MCF 10A (cell line): ENCODE results near the gene WWOX. TPM values are rescaled to one million over a fixed set of nuclear protein-coding genes. Genes with fewer than 3 reads are reported as not detected.

Experiments
- BruUV-seq: library from RNA; stranded (reverse); fragments of 400-500 nt; replicated peaks from 2 replicates; lab custom pipeline; 2021; lab: Mats Ljungman, UMichigan
- CTCF ChIA-PET: fragments of 300-600 bp; sonication (Branson Sonifier 250); formaldehyde crosslinking; extraction: SDS; loops from one replicate; lab custom pipeline; 2021; ENCODE audit warnings: antibody characterized with exemption, inconsistent platforms; lab: Yijun Ruan, JAX
- POLR2A ChIA-PET: fragments of 300-600, 350-650 bp; sonication (Branson Sonifier 250); formaldehyde crosslinking; extraction: SDS; loops from one replicate; lab custom pipeline; 2020; ENCODE audit warnings: antibody characterized with exemption, inconsistent platforms; lab: Yijun Ruan, JAX
- DNase-seq: peaks from one replicate; pipeline ENCODE4 v3.0.0-alpha.2; 2018; ENCODE audit not compliant: unreplicated experiment
- H3K27ac Mint-ChIP-seq: one replicate; pipeline ENCODE4 v1.8.0; 2022; ENCODE audit warnings: mild to moderate bottlenecking, low read depth, mixed read lengths; ENCODE audit not compliant: unreplicated experiment
- H3K27me3 Mint-ChIP-seq: one replicate; pipeline ENCODE4 v1.8.0; 2022; ENCODE audit warnings: mixed read lengths; ENCODE audit not compliant: insufficient read depth, unreplicated experiment
- H3K36me3 Mint-ChIP-seq: one replicate; pipeline ENCODE4 v1.8.0; 2022; ENCODE audit warnings: mild to moderate bottlenecking, moderate library complexity, mixed read lengths; ENCODE audit not compliant: insufficient read depth, unreplicated experiment
- H3K4me1 Mint-ChIP-seq: one replicate; pipeline ENCODE4 v1.8.0; 2022; ENCODE audit warnings: mixed read lengths; ENCODE audit not compliant: insufficient read depth, unreplicated experiment
- H3K4me3 Mint-ChIP-seq: one replicate; pipeline ENCODE4 v1.8.0; 2022; ENCODE audit warnings: mild to moderate bottlenecking, moderate library complexity, mixed read lengths; ENCODE audit not compliant: unreplicated experiment
- H3K9me3 Mint-ChIP-seq: one replicate; pipeline ENCODE4 v1.8.0; 2022; ENCODE audit warnings: mixed read lengths; ENCODE audit not compliant: unreplicated experiment
- intact Hi-C: fragments of 100-400 bp; cut with micrococcal nuclease; formaldehyde crosslinking; loops from 2 replicates; pipeline ENCODE4 v1.14.1; 2022
- total RNA-seq: library from RNA; stranded (reverse); gene quantifications from 2 replicates; pipeline ENCODE4 v1.2.3, GENCODE V29; 2022
- TF ChIP-seq, protein P1 (sequence below): fragments of 200-600 bp; IDR thresholded peaks from one replicate; pipeline ENCODE4 v1.8.0; 2022; ENCODE audit warnings: antibody characterized with exemption, mild to moderate bottlenecking; ENCODE audit not compliant: unreplicated experiment

The WWOX gene
- total RNA-seq, 1 experiment from 2014 or later: 18.1 TPM

DNA sequence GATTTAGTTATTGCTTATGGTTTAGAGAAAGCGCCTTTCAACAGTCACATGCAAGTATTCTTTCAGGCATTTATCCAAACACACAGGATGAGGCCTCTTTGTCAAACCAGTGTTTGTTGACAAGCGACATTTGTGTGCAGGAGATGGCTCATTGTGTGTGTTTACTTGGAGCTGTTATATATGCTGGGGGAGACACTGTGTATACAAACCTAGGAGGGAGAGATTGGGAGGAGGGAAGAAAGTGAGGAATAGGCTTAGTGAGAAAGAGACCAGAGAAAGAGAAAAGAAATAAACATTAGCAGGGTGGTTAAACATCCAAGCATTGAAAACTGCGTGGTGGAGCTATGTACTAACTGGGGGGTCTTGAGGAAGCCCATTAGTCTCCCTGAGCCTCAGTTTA is 1063.5 kb downstream of the WWOX start:
- ChIA-PET CTCF (no interaction called here), POLR2A (interaction anchor here (0.7 kb wide), 1 partner anchor 193 kb away, joined by 3 read pairs; no protein-coding TSS in a partner anchor)
- BruUV-seq: no TSS peak
- DNase-seq: no peak
- Mint-ChIP-seq H3K9me3 (no peaks in the 10 kb centered on the region), H3K27me3 (no peaks in the 10 kb centered on the region), H3K4me3 (no peak overlapping the region), H3K36me3 (peaks cover 7% of the 10 kb centered on the region), H3K4me1 (peaks cover 4% of the 10 kb centered on the region), H3K27ac (no peak overlapping the region)
- intact Hi-C loops: no loop called here
- TF ChIP-seq, protein P1, sequence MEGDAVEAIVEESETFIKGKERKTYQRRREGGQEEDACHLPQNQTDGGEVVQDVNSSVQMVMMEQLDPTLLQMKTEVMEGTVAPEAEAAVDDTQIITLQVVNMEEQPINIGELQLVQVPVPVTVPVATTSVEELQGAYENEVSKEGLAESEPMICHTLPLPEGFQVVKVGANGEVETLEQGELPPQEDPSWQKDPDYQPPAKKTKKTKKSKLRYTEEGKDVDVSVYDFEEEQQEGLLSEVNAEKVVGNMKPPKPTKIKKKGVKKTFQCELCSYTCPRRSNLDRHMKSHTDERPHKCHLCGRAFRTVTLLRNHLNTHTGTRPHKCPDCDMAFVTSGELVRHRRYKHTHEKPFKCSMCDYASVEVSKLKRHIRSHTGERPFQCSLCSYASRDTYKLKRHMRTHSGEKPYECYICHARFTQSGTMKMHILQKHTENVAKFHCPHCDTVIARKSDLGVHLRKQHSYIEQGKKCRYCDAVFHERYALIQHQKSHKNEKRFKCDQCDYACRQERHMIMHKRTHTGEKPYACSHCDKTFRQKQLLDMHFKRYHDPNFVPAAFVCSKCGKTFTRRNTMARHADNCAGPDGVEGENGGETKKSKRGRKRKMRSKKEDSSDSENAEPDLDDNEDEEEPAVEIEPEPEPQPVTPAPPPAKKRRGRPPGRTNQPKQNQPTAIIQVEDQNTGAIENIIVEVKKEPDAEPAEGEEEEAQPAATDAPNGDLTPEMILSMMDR: no peak

DNA sequence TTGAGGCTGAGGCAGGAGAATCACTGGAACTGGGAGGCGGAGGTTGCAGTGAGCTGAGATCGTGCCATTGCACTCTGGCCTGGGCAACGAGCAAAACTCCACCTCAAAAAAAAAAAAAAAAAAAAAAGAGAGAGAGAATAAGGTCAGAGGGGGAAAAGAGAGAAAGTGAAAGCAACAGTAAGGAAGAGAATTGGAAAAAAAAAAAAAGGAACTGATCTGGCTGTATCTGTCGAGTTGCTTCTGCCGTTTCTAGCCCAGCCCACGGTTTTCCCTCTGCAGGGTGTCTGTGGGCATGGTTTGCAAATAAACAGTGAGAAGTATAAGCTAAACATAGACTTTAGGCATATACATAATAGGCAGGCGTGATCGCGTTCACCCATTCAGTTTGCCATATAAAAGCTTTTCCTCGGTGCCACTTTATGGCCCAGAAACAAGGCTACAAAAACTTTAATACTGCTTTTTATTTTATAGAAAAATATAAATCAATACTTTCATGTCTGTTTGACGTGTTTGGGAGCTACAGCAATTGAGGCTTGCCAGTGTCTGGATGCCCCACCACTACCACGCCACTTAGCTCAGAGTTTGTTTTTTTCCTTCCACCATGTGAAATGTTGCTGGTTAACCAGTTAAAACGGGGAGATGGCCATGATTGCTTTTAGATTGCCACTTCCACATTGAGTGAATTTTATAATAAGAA is 1064.4 kb downstream of the WWOX start:
- TF ChIP-seq, protein P1: no peak
- Mint-ChIP-seq H3K27ac (no peak overlapping the region), H3K4me3 (no peak overlapping the region), H3K36me3 (peaks cover 7% of the 10 kb centered on the region), H3K27me3 (no peaks in the 10 kb centered on the region), H3K9me3 (no peaks in the 10 kb centered on the region), H3K4me1 (peaks cover 4% of the 10 kb centered on the region)
- intact Hi-C loops: no loop called here
- POLR2A ChIA-PET: interaction anchor here (0.6 kb wide), 1 partner anchor 39 kb away, joined by 3 read pairs; no protein-coding TSS in a partner anchor
- BruUV-seq: no TSS peak
- CTCF ChIA-PET: interaction anchor here (0.6 kb wide), 1 partner anchor 142 kb away, joined by 3 read pairs; no protein-coding TSS in a partner anchor
- no peak for DNase-seq

DNA sequence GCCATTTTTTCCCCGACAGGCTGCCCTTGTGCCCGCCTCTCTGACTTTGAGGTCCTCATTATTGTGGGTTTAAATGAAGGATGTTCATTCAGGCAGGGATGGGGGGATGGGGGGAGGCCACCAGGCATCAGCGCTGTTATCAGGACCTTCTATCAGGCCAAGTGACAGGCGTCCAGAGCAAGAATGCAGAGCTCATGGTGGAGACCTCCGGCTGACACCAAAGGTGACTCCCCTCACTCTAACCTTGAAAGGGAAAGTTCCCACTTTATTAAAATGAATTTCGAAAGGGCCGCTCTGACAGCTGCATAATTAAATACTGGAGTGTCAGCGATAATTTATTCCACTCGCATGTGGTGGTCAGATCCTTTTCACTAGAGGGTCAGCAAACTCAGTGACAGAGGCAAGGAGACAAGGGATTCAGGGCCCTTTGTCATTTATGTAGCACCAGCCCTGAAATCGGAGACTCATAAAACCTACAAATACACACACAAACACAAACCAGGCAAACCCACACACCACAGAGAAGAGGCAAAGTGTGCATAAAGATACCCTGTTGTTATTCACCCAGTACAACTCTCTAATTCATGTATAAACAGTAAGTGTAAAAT is 1065.0 kb downstream of the WWOX start:
- intact Hi-C loops: no loop called here
- DNase-seq: no peak
- Mint-ChIP-seq H3K36me3 (peaks cover 7% of the 10 kb centered on the region), H3K27ac (no peak overlapping the region), H3K4me3 (no peak overlapping the region), H3K27me3 (no peaks in the 10 kb centered on the region), H3K9me3 (no peaks in the 10 kb centered on the region), H3K4me1 (peaks cover 4% of the 10 kb centered on the region)
- TF ChIP-seq, protein P1: no peak
- POLR2A ChIA-PET: no interaction called here
- CTCF ChIA-PET: interaction anchor here (0.6 kb wide), 1 partner anchor 143 kb away, joined by 3 read pairs; no protein-coding TSS in a partner anchor
- no TSS peak for BruUV-seq

DNA sequence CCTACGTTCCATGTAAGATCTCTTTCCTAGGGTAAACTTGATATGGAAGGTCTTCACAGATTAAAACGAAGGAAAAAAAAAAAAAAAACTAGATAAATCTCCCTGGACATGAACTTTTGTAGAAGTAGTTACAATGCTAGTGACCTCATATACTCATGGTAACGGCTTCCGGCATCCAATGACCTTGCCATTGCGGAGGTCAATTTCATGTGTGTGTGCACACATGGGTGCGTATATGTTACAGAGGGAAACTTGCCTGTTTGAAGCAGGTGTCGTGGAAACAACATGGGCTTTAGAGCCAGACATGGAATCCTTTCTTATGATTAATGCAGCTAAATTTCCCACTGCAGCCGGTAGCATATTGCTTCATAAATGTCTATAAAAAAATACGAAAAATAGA is 1065.6 kb downstream of the WWOX start:
- intact Hi-C loops: no loop called here

More for the DNA sequence above, 1065.6 kb downstream of the WWOX start:
- no peak for DNase-seq
- no peaks in the 10 kb centered on the region for H3K9me3 Mint-ChIP-seq
- H3K27ac Mint-ChIP-seq: no peak overlapping the region
- TF ChIP-seq, protein P1: no peak
- CTCF ChIA-PET: no interaction called here
- POLR2A ChIA-PET: no interaction called here
- BruUV-seq: no TSS peak
- H3K36me3 Mint-ChIP-seq: peaks cover 7% of the 10 kb centered on the region
- H3K27me3 Mint-ChIP-seq: no peaks in the 10 kb centered on the region
- H3K4me1 Mint-ChIP-seq: peaks cover 4% of the 10 kb centered on the region
- H3K4me3 Mint-ChIP-seq: no peak overlapping the region
